ENCODE measurements around the gene GRK1. TPM values are rescaled to one million over a fixed set of nuclear protein-coding genes. Genes with fewer than 3 reads are reported as not detected.
"Not testable (repeated sequence)": the region's sequence is repeated elsewhere in the genome, so short reads cannot be mapped to it uniquely, and the experiment has no call there.

Gene GRK1
- total RNA-seq, 1 donor from 2014 or later, result 0.09 TPM

GRCh38 chr13:113722921-113723320 lies 55.9 kb downstream of the GRK1 start:
- intact Hi-C loops (cut with DNase I), result no loop called here
- ATAC-seq, result no peak
- no peak for DNase-seq (ENCODE audit: low spot score)

DNA sequence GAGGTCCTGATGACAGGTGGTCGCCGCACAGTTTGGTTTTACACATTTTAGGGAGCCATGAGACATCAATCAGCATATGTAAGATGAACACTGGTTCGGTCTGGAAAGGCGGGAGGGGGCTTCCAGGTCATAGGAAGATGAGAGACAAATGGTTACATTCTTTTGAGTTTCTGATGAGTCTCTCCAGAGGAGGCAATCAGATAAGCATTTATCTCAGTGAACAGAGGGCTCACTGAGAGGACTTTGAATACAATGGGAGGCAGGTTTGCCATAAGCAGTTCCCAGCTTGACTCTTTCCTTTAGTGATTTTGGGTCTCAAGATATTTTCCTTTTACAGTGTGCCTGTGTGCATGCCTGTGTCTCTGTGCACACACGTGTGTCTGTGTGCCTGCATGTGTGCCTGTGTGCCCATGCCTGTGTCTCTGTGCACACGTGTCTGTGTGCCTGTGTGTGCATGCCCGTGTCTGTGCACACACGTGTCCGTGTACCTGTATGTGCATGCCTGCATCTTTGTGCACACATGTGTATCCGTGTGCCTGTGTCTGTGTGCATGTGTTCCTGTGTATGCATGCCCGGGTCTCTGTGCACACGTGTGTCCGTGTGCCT lies 56.5 kb downstream of the GRK1 start:
- ATAC-seq (no peak), DNase-seq (ENCODE audit: low spot score) (no peak)
- intact Hi-C loops (cut with DNase I), result no loop called here

- ATAC-seq (peak; percentile 22), DNase-seq (ENCODE audit: low spot score) (no peak)
- intact Hi-C loops (cut with DNase I), result no loop called here
Measured at GRCh38 chr13:113724016-113724758, 57.2 kb downstream of the GRK1 start.

GRCh38 chr13:113724780-113725315 lies 57.8 kb downstream of the GRK1 start:
- peak; percentile 91 for ATAC-seq
- intact Hi-C loops (cut with DNase I), result no loop called here
- peak; percentile 86 for DNase-seq (ENCODE audit: low spot score)

- ATAC-seq; DNase-seq (ENCODE audit: low spot score); intact Hi-C loops (cut with DNase I): not testable (repeated sequence)
Measured at GRCh38 chr13:113725329-113726105, 58.5 kb downstream of the GRK1 start.

DNA sequence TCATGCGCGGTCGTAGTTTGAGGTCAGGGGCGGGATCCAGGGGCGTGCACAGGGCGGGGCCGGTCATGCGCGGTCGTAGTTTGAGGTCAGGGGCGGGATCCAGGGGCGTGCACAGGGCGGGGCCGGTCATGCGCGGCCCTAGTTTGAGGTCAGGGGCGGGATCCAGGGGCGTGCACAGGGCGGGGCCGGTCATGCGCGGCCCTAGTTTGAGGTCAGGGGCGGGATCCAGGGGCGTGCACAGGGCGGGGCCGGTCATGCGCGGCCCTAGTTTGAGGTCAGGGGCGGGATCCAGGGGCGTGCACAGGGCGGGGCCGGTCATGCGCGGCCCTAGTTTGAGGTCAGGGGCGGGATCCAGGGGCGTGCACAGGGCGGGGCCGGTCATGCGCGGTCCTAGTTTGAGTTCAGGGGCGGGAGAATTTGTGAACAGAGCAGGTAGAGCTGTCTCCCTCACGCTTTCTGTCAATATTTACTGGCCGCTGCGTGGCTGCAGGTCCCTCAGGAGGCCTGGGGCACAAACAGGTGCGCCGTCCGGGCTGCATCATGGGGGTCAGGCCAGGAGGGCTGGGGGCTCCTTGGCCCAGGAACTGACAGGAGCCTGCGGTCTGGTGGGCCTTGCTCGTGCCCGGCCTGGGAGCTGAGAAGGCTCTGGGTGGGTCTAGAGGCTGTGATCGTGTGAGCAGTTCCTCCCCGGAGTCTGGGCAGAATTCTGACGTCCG lies 59.2 kb downstream of the GRK1 start:
- DNase-seq (ENCODE audit: low spot score); intact Hi-C loops (cut with DNase I): not testable (repeated sequence)
- ATAC-seq, result peak; percentile 31

DNA sequence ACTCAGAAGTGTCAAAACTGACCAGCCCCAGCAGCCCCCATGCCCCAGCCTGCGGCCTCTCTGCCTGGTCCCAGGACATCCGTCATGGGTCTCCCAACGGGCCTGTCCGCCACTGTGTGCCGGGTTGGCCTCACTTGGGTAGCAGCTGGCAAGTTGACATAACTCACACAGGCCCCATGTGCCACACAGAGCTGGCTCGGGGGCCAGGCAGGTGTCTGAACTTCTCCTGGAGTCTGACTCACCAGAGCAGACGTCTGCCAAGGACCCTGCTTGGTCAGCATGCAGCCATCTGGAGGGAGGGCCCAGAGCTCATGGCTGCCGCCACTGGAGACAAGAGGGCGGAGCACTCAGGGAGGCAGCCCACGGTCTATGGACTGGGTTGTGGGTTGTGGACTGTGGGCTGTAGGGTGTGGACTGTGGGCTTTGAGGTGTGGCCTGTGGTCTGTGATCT lies 60.0 kb downstream of the GRK1 start:
- DNase-seq (ENCODE audit: low spot score) (no peak), ATAC-seq (peak; percentile 2)

DNA sequence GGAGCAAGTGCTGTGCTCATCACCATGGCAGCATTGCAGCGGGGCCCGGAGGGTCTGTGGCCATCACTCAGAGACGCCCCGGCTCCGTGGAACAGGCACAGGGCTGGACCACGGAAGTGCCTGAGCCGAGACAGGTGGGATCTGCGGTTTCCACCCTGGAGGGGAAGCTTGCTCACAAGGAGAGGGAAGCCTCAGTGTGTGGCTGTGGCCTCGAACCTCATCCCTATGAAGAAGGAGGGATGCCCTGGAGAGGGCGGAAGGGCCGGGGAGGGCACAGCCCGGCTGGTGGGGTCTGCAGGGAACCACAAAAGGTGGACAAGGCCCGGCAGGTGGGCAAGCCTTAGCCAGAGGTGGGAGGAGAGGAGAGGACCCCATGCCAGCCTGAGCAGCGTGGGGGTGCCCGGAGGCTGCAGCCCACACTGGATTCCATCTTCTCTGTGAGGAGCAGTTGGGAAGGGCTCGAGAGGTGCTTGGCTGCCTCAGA lies 61.6 kb downstream of the GRK1 start:
- intact Hi-C loops (cut with DNase I), result no loop called here
- no peak for ATAC-seq
- DNase-seq (ENCODE audit: low spot score), result no peak

More for the DNA sequence above, 60.0 kb downstream of the GRK1 start:
- intact Hi-C loops (cut with DNase I), result no loop called here

GRCh38 chr13:113729187-113730019 lies 62.4 kb downstream of the GRK1 start:
- ATAC-seq (no peak), DNase-seq (ENCODE audit: low spot score) (no peak)
- intact Hi-C loops (cut with DNase I), result no loop called here

- ATAC-seq (no peak), DNase-seq (ENCODE audit: low spot score) (no peak)
- intact Hi-C loops (cut with DNase I), result no loop called here
Measured at GRCh38 chr13:113730258-113730691, 63.3 kb downstream of the GRK1 start.

DNA sequence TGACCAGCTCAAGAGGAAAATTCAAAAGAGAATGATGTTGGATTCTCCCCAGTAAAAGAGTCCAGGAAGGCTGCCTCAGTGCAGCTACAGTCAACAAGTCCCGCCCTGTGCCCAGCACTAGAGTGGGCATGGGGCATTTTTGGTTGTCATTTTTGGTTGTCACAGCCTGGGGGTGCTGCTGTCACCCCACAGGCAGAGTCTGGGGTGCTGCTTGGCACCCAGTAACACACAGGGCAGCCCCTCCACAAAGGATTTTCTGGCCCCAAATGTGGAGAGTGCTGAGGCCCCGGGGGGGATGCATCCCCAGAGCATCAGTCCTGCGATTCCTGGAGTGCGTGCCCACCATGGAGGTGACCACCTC lies 63.8 kb downstream of the GRK1 start:
- intact Hi-C loops (cut with DNase I), result no loop called here
- no peak for ATAC-seq
- DNase-seq (ENCODE audit: low spot score), result no peak

DNA sequence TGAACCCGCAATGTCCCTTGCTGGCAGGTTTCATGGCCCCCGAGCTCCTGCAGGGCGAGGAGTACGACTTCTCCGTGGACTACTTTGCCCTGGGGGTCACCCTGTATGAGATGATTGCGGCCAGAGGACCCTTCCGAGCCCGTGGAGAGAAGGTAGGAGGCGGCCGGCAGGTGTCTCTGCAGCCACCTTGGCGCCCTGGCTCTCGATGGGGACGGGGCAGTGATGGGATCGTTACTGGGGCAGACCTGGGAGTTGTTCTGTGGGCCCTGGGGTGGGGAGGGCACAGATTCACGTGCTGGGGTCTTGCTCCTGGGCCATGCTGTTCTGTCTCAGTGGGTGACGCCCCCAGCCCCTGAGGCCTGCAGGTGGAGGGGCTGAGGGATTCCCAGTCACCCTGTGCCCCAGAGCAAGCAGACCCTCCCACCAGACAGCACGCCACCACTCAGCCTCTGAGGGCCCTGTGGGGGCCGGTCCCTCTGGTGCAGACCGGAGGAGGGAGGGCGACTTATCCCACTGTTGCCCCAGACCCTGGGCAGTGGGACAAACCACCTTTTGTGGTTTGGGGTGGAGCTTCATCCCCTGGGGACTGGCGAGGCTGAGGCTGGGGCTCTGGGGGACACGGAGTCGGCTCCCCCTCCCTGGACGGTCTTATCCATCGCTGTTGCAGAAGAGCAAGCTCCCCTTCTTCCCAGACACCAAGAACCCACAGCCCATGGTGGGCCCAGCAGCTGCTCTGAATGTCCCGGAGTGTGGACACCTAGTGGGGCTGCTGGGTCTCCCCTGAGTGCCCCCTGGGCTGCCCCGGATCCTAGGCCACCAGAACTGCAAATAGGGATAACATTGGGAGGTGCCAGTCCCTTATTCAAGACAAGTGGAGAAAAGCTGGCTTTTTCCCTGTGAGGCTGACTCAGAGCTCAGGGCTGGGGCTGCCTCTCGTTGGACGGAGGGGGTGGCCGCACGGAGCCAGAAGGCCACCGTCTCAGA lies 64.5 kb downstream of the GRK1 start:
- no peak for ATAC-seq

GRCh38 chr13:113732176-113732960 lies 65.3 kb downstream of the GRK1 start:
- peak; percentile 12 for ATAC-seq
- DNase-seq (ENCODE audit: low spot score), result no peak
- intact Hi-C loops (cut with DNase I), result no loop called here

More for the DNA sequence above, 64.5 kb downstream of the GRK1 start:
- intact Hi-C loops (cut with DNase I), result no loop called here
- DNase-seq (ENCODE audit: low spot score), result no peak

DNA sequence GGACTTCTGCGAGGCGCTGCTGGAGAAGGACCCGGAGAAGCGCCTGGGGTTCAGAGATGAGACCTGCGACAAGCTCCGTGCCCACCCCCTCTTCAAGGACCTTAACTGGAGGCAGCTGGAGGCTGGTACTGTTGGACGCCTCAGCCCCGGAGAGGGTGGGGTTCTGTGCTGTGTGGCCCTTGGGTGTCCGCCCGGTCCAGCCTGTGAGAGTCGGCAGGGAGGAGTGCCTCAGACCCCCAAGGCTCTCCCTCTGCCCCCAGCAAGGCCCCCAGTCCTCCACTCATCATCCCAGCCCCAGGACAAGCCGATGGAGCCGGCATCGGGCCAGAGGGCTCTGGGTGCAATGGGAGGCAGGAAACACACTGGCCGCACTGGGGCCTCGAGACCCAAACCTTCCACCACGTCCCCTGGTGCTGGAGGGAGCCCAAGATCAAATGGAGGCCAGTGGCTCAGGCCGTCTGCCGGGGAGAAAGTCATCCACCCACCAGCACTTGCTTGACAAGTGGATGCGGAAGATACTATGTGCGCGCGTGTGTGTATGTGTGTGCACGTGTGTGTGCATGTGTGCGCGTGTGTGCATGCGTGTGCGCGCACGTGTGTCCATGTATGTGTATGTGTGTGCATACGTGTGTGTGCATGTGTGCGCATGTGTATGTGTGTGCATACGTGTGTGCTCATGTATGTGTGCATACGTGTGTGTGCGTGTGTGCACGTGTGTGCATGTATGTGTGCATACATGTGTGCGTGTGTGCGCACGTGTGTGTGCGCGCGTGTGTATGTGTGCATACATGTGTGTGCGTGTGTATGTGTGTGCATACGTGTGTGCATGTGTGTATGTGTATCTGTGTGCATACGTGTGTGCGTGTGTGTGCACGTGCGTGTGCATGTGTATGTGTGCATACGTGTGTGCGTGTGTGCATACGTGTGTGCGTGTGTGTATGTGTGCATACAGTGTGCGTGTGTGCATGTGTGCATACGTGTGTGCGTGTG lies 66.2 kb downstream of the GRK1 start:
- DNase-seq (ENCODE audit: low spot score), result no peak
- ATAC-seq, result no peak
- intact Hi-C loops (cut with DNase I), result no loop called here

Data from sciatic nerve (tissue), 2 donors.